ENCODE results near the gene SUMO1.

SUMO1 gene

GRCh38 chr2:202164411-202164810 lies 74.0 kb downstream of the SUMO1 start:
- no peak for TF ChIP-seq CTCF (IDR thresholded peaks at IDR 0.05; ENCODE audit: low read depth, low read length)
- DNase-seq (ENCODE audit: extremely low read depth, low read depth) = no peak

GRCh38 chr2:202161151-202161835 lies 77.1 kb downstream of the SUMO1 start:
- no peak for TF ChIP-seq CTCF (IDR thresholded peaks at IDR 0.05; ENCODE audit: low read depth, low read length)
- DNase-seq (ENCODE audit: extremely low read depth, low read depth) = no peak

- DNase-seq (ENCODE audit: extremely low read depth, low read depth) = no peak
- peak; percentile 61 for TF ChIP-seq CTCF (IDR thresholded peaks at IDR 0.05; ENCODE audit: low read depth, low read length)
Observed at GRCh38 chr2:202158796-202159195, 79.6 kb downstream of the SUMO1 start.

GRCh38 chr2:202157211-202157990 lies 81.0 kb downstream of the SUMO1 start:
- no peak for TF ChIP-seq CTCF (IDR thresholded peaks at IDR 0.05; ENCODE audit: low read depth, low read length)
- DNase-seq (ENCODE audit: extremely low read depth, low read depth) = no peak
